Stimulated activated CD8-positive, alpha-beta memory T cell treated with anti-CD3 and anti-CD28 coated beads, Interleukin-15, amount 100 ng/mL, for 4 hours (primary cell): ENCODE measurements around the gene GRM2.
"Not testable (repeated sequence)": the region's sequence is repeated elsewhere in the genome, so short reads cannot be mapped to it uniquely, and the experiment has no call there.

Source experiments
- DNase-seq, 2 donors: peaks; one replicate each; pipeline ENCODE4 v3.0.0-alpha.2; 2020; ENCODE audit warnings: low read depth in 2 of 2

Gene GRM2

DNA sequence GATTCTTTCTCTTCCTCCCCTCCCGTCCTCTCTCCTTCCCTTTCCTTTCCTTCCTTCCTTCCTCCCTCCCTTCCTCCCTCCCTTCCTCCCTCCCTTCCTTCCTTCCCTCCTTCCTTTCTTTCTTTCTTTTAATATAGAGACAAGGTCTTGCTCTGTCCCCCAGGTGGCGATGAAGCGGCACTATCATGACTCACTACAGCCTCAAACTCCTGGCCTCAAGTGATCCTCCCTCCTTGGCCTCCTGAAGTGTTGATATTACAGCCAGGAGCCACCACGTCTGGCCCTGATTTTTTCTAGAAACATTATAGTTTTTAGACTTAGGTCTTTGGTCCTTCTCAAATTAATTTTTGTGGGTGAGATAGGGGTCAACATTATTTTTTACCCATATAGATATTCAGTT, 15.5 kb downstream of the GRM2 start:
- DNase-seq: no peak

DNA sequence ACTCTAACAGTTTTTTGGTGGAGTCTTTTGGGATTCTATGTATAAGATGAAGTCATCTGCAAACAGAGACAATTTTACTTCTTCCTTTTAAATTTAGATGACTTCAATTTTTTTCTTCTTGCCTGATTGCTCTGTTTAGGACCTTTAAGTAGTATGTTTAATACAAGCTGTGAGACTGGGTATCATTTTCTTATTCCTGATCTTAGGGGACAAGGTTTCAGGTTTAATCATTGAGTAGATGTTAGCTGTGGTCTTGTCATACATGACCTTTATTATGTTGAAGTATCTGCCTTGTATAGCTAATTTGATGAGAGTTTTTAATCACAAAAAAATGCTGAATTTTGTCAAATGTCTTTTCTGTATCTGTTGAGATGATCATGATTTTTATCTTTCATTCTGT, 20.6 kb downstream of the GRM2 start:
- no peak for DNase-seq

DNA sequence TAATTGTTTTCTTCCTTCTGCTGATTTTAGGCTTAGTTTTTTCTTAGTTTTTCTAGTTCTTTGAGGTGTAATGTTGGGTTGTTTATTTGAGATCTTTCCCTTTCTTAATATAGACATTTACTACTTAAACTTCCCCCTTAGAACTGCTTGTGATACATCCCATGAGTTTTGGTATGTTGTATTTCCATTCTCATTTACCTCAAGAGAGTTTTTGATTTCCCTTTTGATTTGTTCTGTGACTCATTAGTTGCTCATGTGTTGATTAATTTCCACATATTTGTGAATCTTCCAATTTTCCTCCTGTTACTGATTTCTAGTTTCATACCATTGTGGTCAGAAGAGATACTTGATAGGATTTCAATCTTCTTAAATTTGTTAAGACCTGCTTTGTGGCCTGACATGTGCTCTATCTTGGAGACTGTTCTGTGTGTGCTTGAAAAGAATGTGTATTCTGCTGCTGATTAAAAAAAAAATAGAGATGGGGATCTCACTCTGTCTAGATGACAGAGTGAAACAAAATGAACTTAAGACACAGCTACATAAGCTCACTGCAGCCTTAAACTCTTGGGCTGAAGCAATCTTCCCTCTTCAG, 22.3 kb downstream of the GRM2 start:
- DNase-seq: no peak

DNA sequence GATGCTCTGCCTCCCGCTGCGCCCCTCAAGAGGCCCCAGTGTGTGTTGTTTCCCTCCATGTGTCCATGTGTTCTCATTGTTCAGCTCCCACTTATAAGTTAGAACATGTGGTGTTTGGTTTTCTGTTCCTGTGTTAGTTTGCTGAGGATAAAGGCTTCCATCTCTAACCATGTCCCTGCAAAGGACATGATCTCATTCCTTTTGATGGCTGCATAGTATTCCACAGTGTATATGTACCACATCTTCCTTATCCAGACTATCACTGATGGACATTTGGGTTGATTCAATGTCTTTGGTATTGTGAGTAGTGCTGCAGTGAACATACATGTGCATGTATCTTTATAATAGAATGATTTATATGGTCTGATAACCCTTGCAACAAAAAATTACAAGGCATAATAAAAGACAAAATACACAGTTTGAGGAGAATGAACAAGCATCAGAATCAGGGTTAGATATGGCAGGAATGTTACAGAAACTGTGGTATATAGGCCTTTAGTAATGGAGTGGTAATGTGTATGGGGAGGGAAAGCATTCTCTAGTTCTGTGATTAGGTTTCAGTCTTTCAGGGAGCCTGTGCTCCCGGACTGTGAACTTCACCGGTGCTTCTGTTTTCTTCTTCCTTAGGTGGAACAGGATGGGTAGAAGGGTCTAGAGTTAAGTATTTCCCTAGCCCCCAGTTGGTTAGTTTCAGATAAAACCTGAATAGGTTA, 27.1 kb downstream of the GRM2 start:
- DNase-seq: no peak

DNA sequence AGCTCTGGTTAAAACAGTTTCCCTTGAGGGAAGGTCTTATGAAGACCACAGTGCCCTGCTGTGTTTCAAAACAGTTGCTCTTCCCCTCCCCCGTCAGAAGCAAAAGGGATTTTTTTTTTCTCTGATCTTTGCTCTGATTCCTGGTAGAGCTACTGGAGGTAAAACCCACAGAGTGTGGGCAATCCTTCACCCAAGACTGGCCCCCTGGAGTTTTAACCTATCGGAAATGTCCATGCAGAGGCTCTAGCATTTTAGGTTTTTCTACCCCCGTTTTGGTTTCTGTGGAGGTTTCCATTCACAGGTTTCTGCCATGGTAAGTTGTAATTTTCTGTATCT, 27.7 kb downstream of the GRM2 start:
- DNase-seq: no peak

DNA sequence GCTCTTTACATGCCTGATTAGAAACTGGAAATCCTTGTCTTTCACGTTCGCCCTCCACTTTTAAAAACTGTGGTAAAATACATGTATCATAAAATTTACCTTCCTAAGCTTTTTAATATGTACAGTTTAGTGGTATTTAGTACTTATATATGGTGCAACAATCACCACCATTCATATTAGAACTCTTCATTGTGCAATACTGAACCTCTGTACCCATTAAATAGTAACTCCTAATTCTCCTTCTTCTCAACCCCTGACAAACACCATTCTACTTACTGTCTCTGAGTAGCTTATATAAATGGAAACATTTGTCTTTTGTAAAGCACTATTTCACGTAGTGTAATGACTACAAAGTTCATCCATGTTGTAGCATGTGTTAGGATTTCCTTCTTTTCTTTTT, 28.2 kb downstream of the GRM2 start:
- no peak for DNase-seq

DNA sequence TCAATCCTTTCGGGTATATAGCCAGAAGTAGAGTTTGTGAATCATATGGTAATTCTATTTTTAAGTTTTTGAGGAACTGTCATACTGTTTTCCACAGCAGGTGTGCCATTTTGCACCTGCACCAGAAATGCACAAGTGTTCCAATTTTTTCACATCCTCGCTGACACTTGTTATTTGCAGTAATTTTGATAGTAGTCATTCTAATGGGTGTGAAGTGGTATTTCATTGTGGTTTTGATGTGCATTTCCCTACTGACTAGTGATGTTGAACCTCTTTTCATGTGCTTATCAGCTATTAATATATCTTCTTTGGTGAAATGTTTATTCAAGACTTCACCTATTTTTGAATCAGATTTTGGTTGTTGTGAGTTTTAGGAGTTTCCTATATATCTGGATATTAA, 29.1 kb downstream of the GRM2 start:
- no peak for DNase-seq

DNA sequence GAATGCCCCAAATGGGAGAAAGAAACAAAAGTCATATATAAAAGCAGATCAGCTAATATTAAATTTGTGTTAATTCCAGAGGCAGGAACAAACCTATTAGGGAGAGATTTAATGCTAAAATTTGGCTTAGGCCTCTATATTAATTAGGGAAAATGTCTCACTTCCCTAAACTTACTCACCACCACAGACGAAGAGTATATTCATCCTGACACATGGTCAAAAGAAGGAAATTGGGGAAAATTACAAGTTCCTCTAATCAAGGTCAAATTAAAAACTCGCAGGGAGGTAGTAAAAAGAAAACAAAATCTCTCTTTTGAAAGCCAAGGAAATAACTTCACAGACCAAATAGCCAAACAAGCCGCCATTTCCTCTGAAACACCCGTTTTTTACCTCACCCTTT, 32.2 kb downstream of the GRM2 start:
- no peak for DNase-seq

DNA sequence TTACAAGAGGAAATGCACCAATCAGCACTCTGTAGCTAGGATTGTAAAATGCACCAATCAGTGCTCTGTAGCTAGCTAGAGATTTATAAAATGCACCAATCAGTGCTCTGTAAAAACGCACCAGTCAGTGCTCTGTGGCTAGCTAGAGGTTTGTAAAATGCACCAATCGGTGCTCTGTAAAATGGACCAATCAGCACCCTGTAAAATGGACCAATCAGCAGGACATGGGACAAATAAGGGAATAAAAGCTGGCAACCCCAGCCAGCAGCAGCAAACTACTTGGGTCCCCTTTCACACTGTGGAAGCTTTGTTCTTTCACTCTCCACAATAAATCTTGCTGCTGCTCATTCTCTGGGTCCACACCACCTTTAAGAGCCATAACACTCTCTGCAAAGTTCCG, 35.5 kb downstream of the GRM2 start:
- not testable (repeated sequence) for DNase-seq

DNA sequence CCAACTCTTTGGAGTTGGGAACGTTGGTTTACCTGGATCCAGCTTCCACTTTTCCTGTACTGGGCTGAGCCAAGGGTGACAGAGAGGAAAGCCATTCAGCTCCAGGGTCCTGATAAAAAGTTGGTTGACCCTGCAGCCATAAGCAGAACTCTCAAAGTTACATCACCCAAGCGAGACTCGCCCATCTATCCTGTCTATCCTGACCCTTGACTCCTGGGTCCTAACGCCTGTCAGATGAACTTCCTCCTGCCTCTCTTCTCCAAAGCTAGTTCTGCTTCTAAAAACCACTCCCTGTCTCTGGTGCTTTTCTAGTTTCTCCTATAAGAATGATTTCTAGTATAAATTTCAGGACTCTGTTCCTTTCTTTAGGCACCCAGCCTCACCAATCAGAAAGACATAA, 36.1 kb downstream of the GRM2 start:
- not testable (repeated sequence) for DNase-seq

DNA sequence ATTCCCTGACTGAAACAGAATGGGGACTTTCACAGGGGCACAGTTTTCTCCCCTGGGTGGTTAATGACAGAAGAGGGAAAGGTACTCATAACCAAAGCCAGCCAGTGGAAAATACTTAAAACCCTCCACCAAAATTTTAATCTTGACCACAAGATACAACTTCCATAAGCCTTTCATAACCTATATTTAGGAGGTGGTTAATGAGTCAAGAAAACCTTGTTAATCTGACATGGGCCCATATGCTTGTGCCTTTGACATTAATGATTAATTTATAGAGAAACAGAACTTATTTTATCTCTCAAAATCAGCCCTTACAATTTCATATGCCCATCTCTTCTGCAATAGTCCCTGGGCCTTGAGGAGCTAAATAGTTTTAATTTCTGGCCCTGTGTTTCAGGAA, 41.0 kb downstream of the GRM2 start:
- no peak for DNase-seq

DNA sequence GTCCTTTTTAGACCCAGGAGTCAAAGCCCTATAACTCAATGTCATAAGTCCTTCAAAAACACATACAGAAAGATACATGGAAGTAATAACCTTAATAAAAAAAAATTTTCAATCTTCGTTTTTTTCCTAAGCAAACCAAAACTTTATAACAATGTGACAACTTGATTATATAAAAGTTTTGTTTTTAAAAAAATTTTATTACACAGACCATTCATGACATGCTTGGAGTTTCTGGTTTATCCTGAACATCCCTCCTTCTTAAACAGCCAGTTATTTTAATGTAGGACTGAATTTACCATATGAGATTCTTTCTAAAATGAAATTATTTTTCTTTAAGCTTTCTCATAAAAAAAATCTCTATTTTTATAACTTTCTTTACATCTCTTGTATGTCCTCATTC, 41.5 kb downstream of the GRM2 start:
- DNase-seq: no peak

DNA sequence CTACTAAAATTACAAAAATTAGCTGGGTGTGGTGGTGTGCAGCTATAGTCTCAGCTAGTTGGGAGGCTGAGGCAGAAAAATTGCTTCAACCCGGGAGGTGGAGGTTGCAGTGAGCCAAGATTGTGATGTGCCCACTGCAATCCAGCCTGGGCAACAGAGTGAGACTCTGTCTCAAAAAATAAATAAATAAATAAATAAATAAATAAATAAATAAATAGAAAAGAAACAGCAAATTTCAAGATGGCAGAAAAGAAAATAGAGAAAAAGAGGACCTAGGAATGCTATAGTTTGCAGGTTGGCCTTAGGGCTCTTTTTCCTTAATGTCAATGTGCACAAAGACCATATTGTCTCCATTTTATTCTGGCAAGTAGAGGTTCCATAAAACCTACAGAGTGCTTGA, 44.0 kb downstream of the GRM2 start:
- DNase-seq: no peak

DNA sequence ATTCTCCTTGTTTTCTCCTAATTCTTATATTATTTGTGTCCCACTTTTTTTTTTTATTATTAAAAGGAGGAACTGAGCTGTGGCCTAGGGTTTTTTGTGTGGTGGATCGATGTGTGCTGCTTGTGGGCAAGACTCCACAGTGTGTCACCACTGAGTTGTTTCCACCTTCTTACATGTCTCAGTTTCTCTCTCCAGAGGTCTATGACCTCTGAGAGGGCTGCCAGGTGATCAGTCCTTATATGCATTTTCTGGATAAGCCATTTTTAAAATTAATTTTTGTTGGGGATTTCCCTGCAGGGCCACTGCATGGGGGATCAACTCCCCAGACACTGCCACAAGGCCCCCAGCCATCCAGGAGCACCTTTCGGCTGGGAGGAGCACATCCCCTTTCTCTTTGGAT, 44.4 kb downstream of the GRM2 start:
- DNase-seq: no peak

DNA sequence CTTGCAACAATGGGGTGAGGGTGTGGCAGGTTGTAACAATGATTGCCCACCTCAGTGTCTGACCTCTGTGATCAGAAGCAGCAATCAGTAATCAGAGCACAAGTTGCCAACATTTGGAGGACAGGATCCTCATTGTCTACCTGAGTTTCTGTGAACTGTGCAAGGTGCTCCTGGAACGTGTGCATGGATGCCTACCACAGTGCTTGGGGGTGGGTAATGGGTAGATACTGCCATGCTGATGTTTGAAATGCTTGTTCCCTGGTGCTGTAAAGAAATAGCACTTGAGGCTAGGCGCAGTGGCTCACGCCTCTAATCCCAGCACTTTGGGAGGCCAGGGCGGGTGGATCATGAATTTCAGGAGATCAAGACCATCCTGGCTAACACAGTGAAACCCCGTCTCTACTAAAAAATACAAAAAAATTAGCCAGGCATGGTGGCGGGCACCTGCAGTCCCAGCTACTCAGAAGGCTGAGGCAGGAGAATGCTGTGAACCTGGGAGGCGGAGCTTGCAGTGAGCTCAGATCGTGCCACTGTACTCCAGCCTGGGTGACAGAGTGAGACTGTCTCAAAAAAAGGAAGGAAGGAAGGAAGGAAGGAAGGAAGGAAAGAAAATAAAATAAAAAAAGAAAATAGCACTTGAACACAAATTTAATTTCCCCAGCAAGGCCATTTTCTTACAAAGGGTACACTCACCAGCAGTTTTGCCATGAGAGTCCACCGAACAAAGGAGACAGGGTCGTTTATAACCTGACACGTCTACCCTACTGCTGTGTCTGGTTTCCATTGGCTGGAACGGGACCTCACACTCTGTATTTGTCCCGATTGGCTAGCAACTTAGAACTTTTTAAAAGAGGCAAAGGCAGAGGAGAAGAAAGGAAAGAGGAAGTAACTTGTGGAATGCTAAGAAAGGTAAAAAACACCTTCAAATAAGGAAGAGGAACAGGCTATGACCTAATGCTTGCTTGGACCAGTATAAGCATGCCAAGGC, 47.2 kb downstream of the GRM2 start:
- not testable (repeated sequence) for DNase-seq

DNA sequence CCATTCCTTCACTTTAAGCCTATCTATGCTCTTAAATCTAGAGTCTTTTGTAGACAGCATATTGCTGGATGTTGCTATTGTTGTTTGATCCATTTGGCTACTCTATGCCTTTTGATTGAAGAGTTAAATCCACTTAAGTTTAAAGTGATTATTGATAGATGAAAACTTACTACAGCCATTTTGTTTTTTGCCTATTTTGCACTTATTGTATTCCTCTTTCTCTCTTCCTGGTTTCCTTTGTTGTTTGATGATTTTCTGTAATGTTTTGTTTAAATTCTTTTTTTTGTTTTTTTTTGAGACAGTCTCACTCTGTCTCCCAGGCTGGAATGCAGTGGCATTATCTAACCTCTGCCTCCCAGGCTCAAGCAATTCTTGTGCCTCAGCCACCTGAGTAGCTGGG, 52.3 kb downstream of the GRM2 start:
- no peak for DNase-seq
